Smooth muscle cell of the brain vasculature (primary cell): ENCODE results near the gene ANKRD18B.
A peak's percentile ranks its signal among the peaks of the same experiment; 100 is the strongest.
"Not testable (repeated sequence)": the region's sequence is repeated elsewhere in the genome, so short reads cannot be mapped to it uniquely, and the experiment has no call there.

Experiments
- DNase-seq: peaks from one replicate; pipeline ENCODE4 v3.0.0-alpha.2; 2012; ENCODE audit warnings: low read depth, low spot score

ANKRD18B gene

DNA sequence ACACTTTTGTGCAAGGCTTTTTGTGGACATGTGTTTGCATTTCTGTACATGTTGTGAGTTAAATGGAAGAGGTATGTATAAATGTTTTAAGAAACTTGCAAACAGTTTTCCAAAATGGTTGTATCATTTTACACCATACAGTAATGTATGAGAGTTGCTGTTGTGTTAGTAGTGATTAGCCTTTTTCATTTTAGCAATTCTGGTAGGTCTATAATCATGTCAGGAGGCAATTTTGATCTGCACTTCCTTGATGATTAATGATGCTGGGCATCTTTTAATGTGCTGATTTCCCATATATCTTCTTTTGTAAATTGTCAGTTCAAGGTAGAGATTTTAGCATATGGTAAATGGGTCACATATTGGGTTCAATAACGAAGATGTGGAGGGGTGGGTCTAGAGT, 87.3 kb downstream of the ANKRD18B start:
- DNase-seq = no peak

DNA sequence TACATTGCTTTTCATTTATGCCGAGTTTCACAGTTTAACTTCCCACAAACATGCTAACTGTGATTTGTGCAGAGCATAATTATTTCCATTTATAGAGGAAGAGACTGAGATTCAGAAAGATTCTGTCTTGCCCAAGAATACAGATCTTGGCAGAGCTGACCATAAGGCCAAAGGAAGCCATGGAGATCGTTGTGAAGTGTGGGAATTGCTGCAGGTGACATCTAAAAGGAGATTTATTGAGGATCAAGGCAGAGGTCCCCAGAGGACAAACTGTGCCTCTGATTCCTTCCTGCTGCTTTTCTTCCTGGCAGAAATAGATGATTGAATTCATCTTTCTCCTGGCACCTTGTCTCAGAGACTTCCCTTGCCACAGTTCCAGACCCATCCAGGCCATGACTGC, 88.4 kb downstream of the ANKRD18B start:
- not testable (repeated sequence) for DNase-seq

DNA sequence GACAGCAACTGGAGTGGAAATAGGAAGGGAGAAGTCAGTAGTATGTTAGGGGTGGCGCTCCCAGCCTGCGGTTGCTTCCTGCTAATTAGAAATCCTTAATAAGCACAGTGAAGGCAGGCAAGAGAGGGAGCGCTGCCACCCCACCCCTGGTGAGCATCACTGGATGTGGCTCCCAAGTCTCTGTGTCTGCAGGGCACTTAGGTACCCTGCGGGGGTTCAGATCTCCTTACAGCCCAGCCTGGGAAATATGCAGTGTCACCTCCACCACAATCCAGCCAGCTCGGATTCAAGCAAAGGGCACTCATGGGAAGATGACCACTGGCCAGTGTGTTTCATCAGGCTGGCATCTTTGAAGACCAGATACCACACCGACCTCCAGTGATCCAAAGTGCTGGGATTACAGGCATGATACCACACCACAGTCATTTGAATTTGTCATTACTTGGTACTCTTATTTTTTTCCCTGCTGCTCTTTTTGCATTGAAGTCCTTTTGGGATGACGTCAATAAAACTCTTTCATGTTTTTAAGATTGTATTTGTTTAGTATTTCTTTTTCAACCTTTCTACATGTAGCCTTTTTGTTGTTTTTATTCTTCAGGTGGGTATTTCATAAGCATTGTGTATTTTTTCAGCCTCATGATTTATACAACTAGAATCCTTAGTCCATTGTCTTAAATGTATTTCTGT, 90.1 kb downstream of the ANKRD18B start:
- no peak for DNase-seq

DNA sequence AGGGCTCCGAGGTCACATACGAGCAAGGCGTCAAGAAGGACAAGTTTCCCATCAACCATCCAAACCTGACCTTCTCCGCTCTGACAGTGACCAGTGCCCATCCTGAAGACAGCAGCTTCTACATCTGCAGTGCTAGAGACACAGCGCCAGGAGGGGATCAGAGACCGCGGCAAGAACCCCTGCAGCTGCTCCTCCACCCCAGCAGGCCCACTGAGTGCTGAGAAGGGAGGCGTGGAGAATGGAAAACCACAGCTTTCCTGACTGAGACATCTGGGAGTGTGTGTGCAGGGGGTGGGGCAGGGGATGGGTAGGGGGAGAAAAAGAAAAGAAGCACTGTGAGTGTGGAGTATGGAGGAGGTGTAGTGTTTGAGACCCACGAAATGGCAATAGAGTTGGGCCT, 94.3 kb downstream of the ANKRD18B start:
- not testable (repeated sequence) for DNase-seq

DNA sequence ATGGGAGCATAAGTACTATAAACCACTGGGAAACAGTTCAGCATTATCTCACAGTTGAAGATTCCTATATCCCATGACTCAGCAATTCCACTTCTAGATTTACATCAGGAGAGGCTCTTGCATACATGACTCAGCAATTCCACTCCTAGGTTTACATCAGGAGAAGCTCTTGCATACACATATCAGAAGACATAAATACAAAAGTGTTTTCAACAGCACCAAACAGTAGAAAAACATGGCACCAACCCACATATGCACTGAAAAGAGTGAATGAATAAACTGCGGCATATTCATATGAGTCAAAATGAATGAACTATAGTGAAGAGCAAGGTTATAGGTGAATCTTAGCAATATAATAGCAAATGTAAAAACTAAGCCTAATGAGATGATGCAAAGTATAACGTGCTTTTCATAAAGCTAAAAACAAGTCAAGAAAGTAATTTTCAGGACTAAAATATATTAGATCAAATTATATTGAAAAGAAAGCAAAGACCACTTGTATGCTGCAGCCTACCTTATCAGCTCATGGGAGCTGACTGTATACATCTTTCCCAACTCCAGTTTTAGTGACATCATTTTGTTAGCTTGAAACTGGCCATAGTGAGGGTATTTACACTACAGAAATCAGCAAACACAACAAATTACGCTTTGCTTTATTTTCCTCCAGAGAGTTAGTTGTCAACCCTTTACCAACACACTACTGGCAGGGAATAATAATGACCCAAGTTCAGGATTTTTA, 95.8 kb downstream of the ANKRD18B start:
- peak; percentile 44 for DNase-seq

DNA sequence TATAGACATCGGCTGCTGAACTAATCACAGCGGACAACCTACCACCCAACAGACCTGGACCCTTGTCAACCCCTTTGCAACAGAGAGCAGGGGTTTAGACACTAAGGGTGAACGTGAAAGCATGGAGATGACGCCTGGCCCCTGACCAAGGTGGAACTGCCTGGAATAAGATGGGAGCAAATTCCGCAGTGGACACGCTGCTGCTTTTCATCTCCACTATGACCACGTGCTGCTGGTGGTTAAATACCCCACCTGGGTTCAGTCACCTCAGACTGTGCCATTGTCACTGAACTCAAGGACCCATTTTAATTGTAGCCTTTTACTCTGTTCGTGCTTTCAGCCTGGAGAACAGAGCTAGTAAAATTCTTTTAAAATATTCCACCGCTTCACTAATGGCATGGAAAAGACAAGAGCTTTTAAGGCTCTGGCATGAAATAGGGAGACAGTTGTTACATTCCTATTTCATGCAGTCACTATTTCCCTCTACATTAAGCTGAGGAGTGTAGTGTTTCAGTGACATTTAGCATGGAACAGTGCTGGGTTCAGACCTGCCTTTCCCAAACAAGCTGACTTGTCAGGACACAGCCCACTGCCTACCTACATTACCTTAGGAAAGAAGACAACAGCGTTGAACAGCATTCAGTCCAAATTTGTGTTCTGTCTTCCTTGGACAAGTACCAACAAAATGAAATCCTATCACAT, 96.8 kb downstream of the ANKRD18B start:
- peak; percentile 9 for DNase-seq
